ENCODE data around the gene SH3TC2.

SH3TC2 gene

GRCh38 chr5:149060325-149060724 lies 2.5 kb downstream of the SH3TC2 start:
- DNase-seq (ENCODE audit: low spot score) = no peak

- DNase-seq (ENCODE audit: low spot score) = no peak
Observed at GRCh38 chr5:149056616-149057165, 6.2 kb downstream of the SH3TC2 start.

- DNase-seq (ENCODE audit: low spot score) = no peak
Observed at GRCh38 chr5:149054416-149054815, 8.4 kb downstream of the SH3TC2 start.

GRCh38 chr5:149053072-149053695 lies 9.7 kb downstream of the SH3TC2 start:
- DNase-seq (ENCODE audit: low spot score) = no peak

GRCh38 chr5:149049371-149049781 lies 13.5 kb downstream of the SH3TC2 start:
- no peak for DNase-seq (ENCODE audit: low spot score)

- no peak for DNase-seq (ENCODE audit: low spot score)
Observed at GRCh38 chr5:149048811-149049210, 14.1 kb downstream of the SH3TC2 start.

GRCh38 chr5:149047462-149047861 lies 15.4 kb downstream of the SH3TC2 start:
- no peak for DNase-seq (ENCODE audit: low spot score)

GRCh38 chr5:149046196-149046829 lies 16.5 kb downstream of the SH3TC2 start:
- no peak for DNase-seq (ENCODE audit: low spot score)

GRCh38 chr5:149045089-149045460 lies 17.8 kb downstream of the SH3TC2 start:
- no peak for DNase-seq (ENCODE audit: low spot score)

- DNase-seq (ENCODE audit: low spot score) = no peak
Observed at GRCh38 chr5:149044453-149045088, 18.3 kb downstream of the SH3TC2 start.

GRCh38 chr5:149043641-149044040 lies 19.2 kb downstream of the SH3TC2 start:
- DNase-seq (ENCODE audit: low spot score) = no peak

- no peak for DNase-seq (ENCODE audit: low spot score)
Observed at GRCh38 chr5:149042865-149043264, 20.0 kb downstream of the SH3TC2 start.

GRCh38 chr5:149041242-149041641 lies 21.6 kb downstream of the SH3TC2 start:
- no peak for DNase-seq (ENCODE audit: low spot score)

GRCh38 chr5:149040421-149040820 lies 22.4 kb downstream of the SH3TC2 start:
- DNase-seq (ENCODE audit: low spot score) = no peak

GRCh38 chr5:149039506-149039905 lies 23.4 kb downstream of the SH3TC2 start:
- DNase-seq (ENCODE audit: low spot score) = no peak

- DNase-seq (ENCODE audit: low spot score) = no peak
Observed at GRCh38 chr5:149038336-149039080, 24.4 kb downstream of the SH3TC2 start.

GRCh38 chr5:149037817-149038216 lies 25.0 kb downstream of the SH3TC2 start:
- DNase-seq (ENCODE audit: low spot score) = no peak

GRCh38 chr5:149036970-149037369 lies 25.9 kb downstream of the SH3TC2 start:
- DNase-seq (ENCODE audit: low spot score) = no peak

GRCh38 chr5:149036168-149036567 lies 26.7 kb downstream of the SH3TC2 start:
- no peak for DNase-seq (ENCODE audit: low spot score)

- peak; percentile 26 for DNase-seq (ENCODE audit: low spot score)
Observed at GRCh38 chr5:149035372-149035790, 27.5 kb downstream of the SH3TC2 start.

- DNase-seq (ENCODE audit: low spot score) = no peak
Observed at GRCh38 chr5:149030838-149031397, 31.9 kb downstream of the SH3TC2 start.

GRCh38 chr5:149030392-149030791 lies 32.5 kb downstream of the SH3TC2 start:
- no peak for DNase-seq (ENCODE audit: low spot score)
